GM12875 (cell line): ENCODE data around the gene COL7A1.

ENCODE experiments used
- H3K4me3 ChIP-seq: one replicate; pipeline ENCODE4 v1.5.1; 2011; ENCODE audit warnings: low read depth, low read length, control low read depth
- CTCF ChIP-seq: IDR thresholded peaks from 2 replicates; pipeline ENCODE4 v1.5.1; 2011; ENCODE audit warnings: low read depth, mild to moderate bottlenecking, control low read depth, inconsistent platforms, low read length, moderate library complexity, borderline replicate concordance; ENCODE audit not compliant: insufficient read depth

Gene COL7A1

GRCh38 chr3:48528754-48529153, 66.4 kb downstream of the COL7A1 start:
- no peak overlapping the region for H3K4me3 ChIP-seq
- no peak for TF ChIP-seq CTCF

- TF ChIP-seq CTCF: no peak
- no peak overlapping the region for H3K4me3 ChIP-seq
Observed at GRCh38 chr3:48528048-48528447, 67.1 kb downstream of the COL7A1 start.

GRCh38 chr3:48524970-48525369, 70.2 kb downstream of the COL7A1 start:
- H3K4me3 ChIP-seq: no peak overlapping the region

GRCh38 chr3:48521635-48522034, 73.5 kb downstream of the COL7A1 start:
- no peak overlapping the region for H3K4me3 ChIP-seq
- TF ChIP-seq CTCF: no peak

More at GRCh38 chr3:48524970-48525369, 70.2 kb downstream of the COL7A1 start:
- no peak for TF ChIP-seq CTCF

GRCh38 chr3:48519277-48519643, 75.9 kb downstream of the COL7A1 start:
- no peak for TF ChIP-seq CTCF
- no peak overlapping the region for H3K4me3 ChIP-seq

- no peak for TF ChIP-seq CTCF
- no peak overlapping the region for H3K4me3 ChIP-seq
Observed at GRCh38 chr3:48518638-48519276, 76.4 kb downstream of the COL7A1 start.

- no peak for TF ChIP-seq CTCF
- H3K4me3 ChIP-seq: no peak overlapping the region
Observed at GRCh38 chr3:48518069-48518468, 77.1 kb downstream of the COL7A1 start.
